Heart right ventricle (tissue), 16 donors: ENCODE results near the gene ATP2C2. TPM values are rescaled to one million over a fixed set of nuclear protein-coding genes. Genes with fewer than 3 reads are reported as not detected.

Experiments
- ATAC-seq, 8 donors: fragments of 200-7000 bp; cut with Tn5 transposase; one replicate each; pipeline ENCODE4 v1.9.1; 2020; ENCODE audit warnings: mild to moderate bottlenecking in 8 of 8, moderate library complexity in 8 of 8, moderate number of reproducible peaks in 1 of 8
- DNase-seq, 2 donors: peaks; one replicate each; pipeline ENCODE4 v3.0.0-alpha.2; 2020
- H3K27ac ChIP-seq, 10 donors: fragments of 200-600 bp; sonication (generic) in 2 of 10; one replicate each; pipeline versions ENCODE4 v1.5.0 to v1.8.0; 2020 to 2022; ENCODE audit warnings: mild to moderate bottlenecking in 3 of 10
- H3K27me3 ChIP-seq, 7 donors: fragments of 200-600 bp; one replicate each; pipeline ENCODE4 v1.8.0; 2021 to 2022; ENCODE audit warnings: mild to moderate bottlenecking in 2 of 7
- H3K36me3 ChIP-seq, 9 donors: fragments of 200-600 bp; sonication (generic) in 1 of 9; one replicate each; pipeline versions ENCODE4 v1.5.0 to v1.8.0; 2020 to 2022; ENCODE audit warnings: mild to moderate bottlenecking in 2 of 9
- H3K4me1 ChIP-seq, 9 donors: fragments of 200-600 bp; sonication (generic) in 1 of 9; one replicate each; pipeline versions ENCODE4 v1.5.0 to v1.8.0; 2020 to 2022; ENCODE audit warnings: mild to moderate bottlenecking in 4 of 9
- H3K4me3 ChIP-seq, 10 donors: fragments of 200-600 bp; sonication (generic) in 2 of 10; one replicate each; pipeline versions ENCODE4 v1.5.0 to v1.8.0; 2020 to 2022; ENCODE audit warnings: mild to moderate bottlenecking in 7 of 10, moderate library complexity in 2 of 10
- H3K9me3 ChIP-seq, 11 donors: fragments of 200-600 bp in 10 of 11; sonication (generic) in 2 of 11; one replicate each; pipeline versions ENCODE4 v1.5.0 to v1.8.0; 2013 to 2022; ENCODE audit warnings: mild to moderate bottlenecking in 2 of 11, control low read depth in 1 of 11, moderate library complexity in 1 of 11
- CTCF ChIP-seq, 9 donors: fragments of 200-600 bp; sonication (generic) in 2 of 9; IDR thresholded peaks; one replicate each; pipeline versions ENCODE4 v1.5.0 to v1.8.0; 2021 to 2022; ENCODE audit warnings: antibody characterized with exemption in 9 of 9, mild to moderate bottlenecking in 5 of 9, moderate library complexity in 1 of 9
- WGBS, 2 donors: extraction: QIAGEN DNeasy Blood & Tissue Kit; methylation state at CpG; one replicate each; pipeline ENCODE4 v1.1.7; 2013; ENCODE audit warnings: inconsistent platforms in 1 of 2; 5-methylcytosine and 5-hydroxymethylcytosine counted together
- intact Hi-C, 10 donors: fragments of 100-400 bp; cut with DNase I; formaldehyde crosslinking; loops; one replicate each; pipeline versions ENCODE4 v1.11.1 to v1.14.2; 2022
- polyA plus RNA-seq, 2 donors: library from polyadenylated mRNA; stranded (reverse); fragments of 200-250 nt; gene quantifications; one replicate each; pipeline ENCODE4 v1.2.3, GENCODE V29; 2013
- total RNA-seq, 10 donors: library from RNA; stranded (reverse); fragmentation: NEBNext Ultra II Directional in 3 of 10; extraction: Animal tissue kit (Norgen Biotek cat#: 25700) in 3 of 10; gene quantifications; one replicate each; pipeline versions ENCODE4 v1.2.1 to v1.2.4, GENCODE V29; 2021 to 2023
- donor health status: Arrhythmogenic right ventricular cardiomyopathy.
- donor health status: ischemic (EF 13 %, LVEDD 7.1; RV severe dilation, severe dysfunction).
- donor health status: healthy with polysubstance abuse.
- donor health status: DM: no; HTN: yes; CAD: no.
- donor health status: DM: no; HTN: no; CAD: no.
- donor health status: ischemic (EF 25% LVEDD 6.9; RV normal size, moderate dysfunction).
- donor health status: ischemic (EF 25% LVEDD 5.7; RV mildly dilated, moderate dysfunction).
- donor health status: healthy.
- donor health status: DM: yes; HTN: yes; CAD: no.
- donor health status: Ischemic cardiomyopathy.
- donor health status: ischemic (EF 35%, LVEDD 5.7; RV mildly dilated, moderate dysfunction).
- donor health status: nonischemic (EF 11% LVEDD 7.7; RV severe dilation, severe dysfunction).
- donor health status: DM: yes; HTN: yes; CAD: no.
- donor health status: PGD.
- donor health status: ischemic (EF 29% LVEDD 5.4; RV normal size, mild dysfunction).
- donor health status: nonischemic (EF 23%, LVEDD 6.1; RV moderate dilation, normal function).

ATP2C2 gene
- total and polyA plus RNA-seq, 12 donors: 0.01 TPM; not detected in 11

DNA sequence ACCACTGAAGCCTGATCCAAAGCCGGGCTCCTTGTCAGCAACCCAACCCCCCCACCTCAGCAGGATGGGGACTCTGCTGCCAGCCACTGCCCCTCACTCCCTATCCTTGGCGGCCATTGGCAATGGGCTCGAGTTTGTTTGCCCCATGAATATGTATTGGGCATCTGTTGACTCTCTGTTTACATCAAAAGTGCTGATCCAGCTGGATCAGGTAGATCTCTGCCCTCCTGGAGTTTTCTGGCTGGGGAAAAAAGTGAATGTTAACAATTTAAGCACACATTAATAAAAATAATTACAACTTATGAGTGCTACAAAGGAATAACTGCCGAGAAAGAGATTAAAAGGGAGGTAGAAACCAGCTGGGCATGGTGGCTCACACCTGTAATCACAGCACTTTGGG lies 62.5 kb downstream of the ATP2C2 start:
- H3K27me3 ChIP-seq: peaks cover 0 to 26% (median 7%) of the 10 kb centered on the region in 7 donors
- H3K27ac ChIP-seq: no peak overlapping the region
- H3K4me1 ChIP-seq: no peaks in the 10 kb centered on the region
- intact Hi-C loops: no loop called here
- H3K4me3 ChIP-seq: no peak overlapping the region
- ATAC-seq (no peak), DNase-seq (no peak)
- TF ChIP-seq CTCF (IDR thresholded peaks at IDR 0.05): no peak
- H3K9me3 ChIP-seq: no peaks in the 10 kb centered on the region
- H3K36me3 ChIP-seq: no peaks in the 10 kb centered on the region
- 57 to 63% methylated on average over 4 of the region's 4 CpGs for WGBS, 2 donors

DNA sequence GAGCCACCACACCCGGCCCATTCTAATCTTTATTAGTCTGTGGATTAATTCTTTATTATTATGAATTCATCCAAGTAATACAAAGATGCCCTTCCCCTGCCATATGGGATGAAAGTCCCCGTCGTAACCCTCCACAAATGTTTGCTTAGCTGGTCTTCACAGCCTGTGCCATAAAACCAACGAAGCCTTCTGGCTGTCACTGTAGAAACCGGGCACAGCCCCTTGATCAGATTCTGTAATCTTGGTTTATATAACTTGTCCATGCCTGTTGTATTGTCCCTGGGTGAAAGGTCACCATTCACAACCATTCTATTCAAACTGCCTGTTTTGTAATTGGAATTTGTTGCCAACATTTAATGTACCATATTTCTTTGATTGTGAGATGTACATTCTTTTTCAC lies 66.5 kb downstream of the ATP2C2 start:
- no peak for TF ChIP-seq CTCF (IDR thresholded peaks at IDR 0.05)
- no peak for DNase-seq

DNA sequence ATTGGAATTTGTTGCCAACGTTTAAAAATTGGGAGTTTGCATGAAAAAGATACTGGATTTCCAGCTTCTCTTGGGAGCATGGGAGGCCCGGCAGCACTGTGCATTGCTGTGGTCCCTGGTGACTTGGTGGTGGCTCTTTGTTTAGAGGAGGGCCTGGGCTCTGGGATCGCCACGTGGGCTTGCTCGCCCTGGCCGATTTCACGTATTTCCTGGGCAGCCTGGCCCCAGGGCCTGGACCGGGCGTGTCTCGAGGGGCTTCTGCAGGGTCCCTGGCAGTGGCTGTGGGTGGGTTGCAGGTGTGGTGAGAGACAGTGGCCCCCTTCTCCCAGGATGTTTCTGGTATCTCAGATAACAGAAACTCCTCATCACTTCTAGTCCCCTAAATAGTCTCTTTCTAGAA lies 67.9 kb downstream of the ATP2C2 start:
- no peaks in the 10 kb centered on the region for H3K36me3 ChIP-seq
- no peak for ATAC-seq
- H3K27ac ChIP-seq: no peak overlapping the region
- intact Hi-C loops: no loop called here
- no peaks in the 10 kb centered on the region for H3K9me3 ChIP-seq
- no peak for TF ChIP-seq CTCF (IDR thresholded peaks at IDR 0.05)
- no peak overlapping the region for H3K4me3 ChIP-seq
- DNase-seq: no peak
- no peaks in the 10 kb centered on the region for H3K4me1 ChIP-seq
- WGBS, 2 donors: 79 to 80% methylated on average over 10 of the region's 10 CpGs
- peaks cover 0 to 20% (median under 1%) of the 10 kb centered on the region in 7 donors for H3K27me3 ChIP-seq

More for the DNA sequence above, 66.5 kb downstream of the ATP2C2 start:
- H3K27ac ChIP-seq: no peak overlapping the region
- H3K4me3 ChIP-seq: no peak overlapping the region
- intact Hi-C loops: no loop called here
- H3K4me1 ChIP-seq: no peaks in the 10 kb centered on the region
- no peaks in the 10 kb centered on the region for H3K36me3 ChIP-seq
- H3K9me3 ChIP-seq: no peaks in the 10 kb centered on the region
- ATAC-seq: no peak
- H3K27me3 ChIP-seq: peaks cover 0 to 23% (median 2%) of the 10 kb centered on the region in 7 donors
- 82 to 88% methylated on average over 5 of the region's 5 CpGs for WGBS, 2 donors

GRCh38 chr16:84438971-84439696 lies 70.8 kb downstream of the ATP2C2 start:
- Histone ChIP-seq H3K9me3 (no peaks in the 10 kb centered on the region), H3K27me3 (peaks cover 0 to 30% (median 11%) of the 10 kb centered on the region in 7 donors), H3K36me3 (no peaks in the 10 kb centered on the region), H3K4me3 (no peak overlapping the region), H3K4me1 (no peaks in the 10 kb centered on the region), H3K27ac (no peak overlapping the region)
- intact Hi-C loops: no loop called here
- ATAC-seq: no peak
- WGBS, 2 donors: 54 to 62% methylated on average over 15 of the region's 15 CpGs
- no peak for DNase-seq
- no peak for TF ChIP-seq CTCF (IDR thresholded peaks at IDR 0.05)
